CD14-positive monocyte (primary cell): ENCODE results near the gene CTCF. TPM values are rescaled to one million over a fixed set of nuclear protein-coding genes. Genes with fewer than 3 reads are reported as not detected.

Experiments
- DNase-seq, 3 donors: peaks; one replicate each; pipeline ENCODE4 v3.0.0-alpha.2; 2011 to 2022
- H2AFZ ChIP-seq: 2 replicates; pipeline ENCODE4 v1.6.0; 2012; ENCODE audit warnings: mild to moderate bottlenecking, low read depth, low read length, inconsistent platforms; ENCODE audit not compliant: insufficient read depth, poor library complexity, severe bottlenecking
- H3K27ac ChIP-seq, 2 donors: 1 replicate in 1 of 2; 2 replicates in 1 of 2; pipeline ENCODE4 v1.5.1; 2012 to 2013; ENCODE audit warnings: low read length in 2 of 2, control low read depth in 1 of 2, inconsistent platforms in 1 of 2, low read depth in 1 of 2, mild to moderate bottlenecking in 1 of 2
- H3K27me3 ChIP-seq, 2 donors: one replicate each; pipeline versions ENCODE4 v1.6.0 to v1.6.1; 2011 to 2013; ENCODE audit warnings: low read length in 2 of 2; ENCODE audit not compliant: control insufficient read depth in 2 of 2, insufficient read depth in 2 of 2
- H3K36me3 ChIP-seq, 2 donors: replicated peaks in 1 of 2; 1 replicate in 1 of 2; 2 replicates in 1 of 2; pipeline versions ENCODE4 v1.5.1 to v1.6.1; 2012 to 2013; ENCODE audit warnings: low read length in 2 of 2, control low read depth in 1 of 2, inconsistent platforms in 1 of 2, mild to moderate bottlenecking in 1 of 2; ENCODE audit not compliant: insufficient read depth in 2 of 2, control insufficient read depth in 1 of 2
- H3K4me1 ChIP-seq, 2 donors: 1 replicate in 1 of 2; 2 replicates in 1 of 2; pipeline versions ENCODE4 v1.5.1 to v1.6.1; 2012 to 2013; ENCODE audit warnings: low read length in 2 of 2, control low read depth in 1 of 2, inconsistent platforms in 1 of 2, mild to moderate bottlenecking in 1 of 2, moderate library complexity in 1 of 2; ENCODE audit not compliant: insufficient read depth in 2 of 2, control insufficient read depth in 1 of 2
- H3K4me2 ChIP-seq: replicated peaks from 2 replicates; pipeline ENCODE3; 2012; ENCODE audit warnings: low read length, moderate library complexity, mild to moderate bottlenecking; ENCODE audit not compliant: poor library complexity, severe bottlenecking; ENCODE audit errors: extremely low read depth
- H3K4me3 ChIP-seq, 3 experiments: fragments of 200-600 bp in 1 of 3; sonication (generic) in 1 of 3; replicated peaks in 1 of 3; 1 replicate in 2 of 3; 2 replicates in 1 of 3; pipeline ENCODE4 v1.5.1; 2011 to 2013; ENCODE audit warnings: low read length in 3 of 3, mild to moderate bottlenecking in 3 of 3, control low read depth in 2 of 3, low read depth in 2 of 3, inconsistent platforms in 1 of 3, moderate library complexity in 1 of 3
- H3K79me2 ChIP-seq: 2 replicates; pipeline ENCODE4 v1.6.0; 2012; ENCODE audit warnings: mild to moderate bottlenecking, control low read depth, inconsistent platforms, low read length, moderate library complexity; ENCODE audit not compliant: insufficient read depth
- H3K9ac ChIP-seq: 2 replicates; pipeline ENCODE4 v1.6.0; 2017; ENCODE audit warnings: low read length, mild to moderate bottlenecking; ENCODE audit not compliant: insufficient read depth, poor library complexity, severe bottlenecking
- H3K9me3 ChIP-seq, 2 donors: replicated peaks in 1 of 2; 1 replicate in 1 of 2; 2 replicates in 1 of 2; pipeline versions ENCODE4 v1.5.1 to v1.6.1; 2012 to 2013; ENCODE audit warnings: low read length in 2 of 2, control low read depth in 1 of 2; ENCODE audit not compliant: control insufficient read depth in 1 of 2, insufficient read depth in 1 of 2
- H4K20me1 ChIP-seq: 2 replicates; pipeline ENCODE4 v1.6.0; 2012; ENCODE audit warnings: mild to moderate bottlenecking, low read length, control low read depth, moderate library complexity; ENCODE audit not compliant: insufficient read depth
- H3K27ac Mint-ChIP-seq, 7 donors: one replicate each; pipeline ENCODE4 v1.8.0; 2020; ENCODE audit warnings: mild to moderate bottlenecking in 7 of 7, mixed read lengths in 7 of 7, moderate library complexity in 6 of 7, inconsistent platforms in 2 of 7
- H3K27me3 Mint-ChIP-seq, 3 donors: one replicate each; pipeline ENCODE4 v1.8.0; 2021 to 2022; ENCODE audit warnings: low read depth in 3 of 3, mild to moderate bottlenecking in 3 of 3, mixed read lengths in 3 of 3, moderate library complexity in 3 of 3, inconsistent platforms in 1 of 3
- H3K36me3 Mint-ChIP-seq, 2 donors: one replicate each; pipeline ENCODE4 v1.8.0; 2020; ENCODE audit warnings: mixed read lengths in 2 of 2, inconsistent platforms in 1 of 2, mild to moderate bottlenecking in 1 of 2
- H3K4me1 Mint-ChIP-seq: one replicate; pipeline ENCODE4 v1.8.0; 2020; ENCODE audit warnings: mild to moderate bottlenecking, mixed read lengths
- H3K4me3 Mint-ChIP-seq, 2 donors: one replicate each; pipeline ENCODE4 v1.8.0; 2020; ENCODE audit warnings: mild to moderate bottlenecking in 2 of 2, mixed read lengths in 2 of 2, moderate library complexity in 1 of 2
- H3K9me3 Mint-ChIP-seq, 7 donors: one replicate each; pipeline ENCODE4 v1.8.0; 2020 to 2022; ENCODE audit warnings: mixed read lengths in 7 of 7, mild to moderate bottlenecking in 6 of 7, moderate library complexity in 6 of 7, inconsistent platforms in 2 of 7
- CTCF ChIP-seq: fragments of 200-600 bp; IDR thresholded peaks from one replicate; pipeline ENCODE4 v1.8.0; 2022; ENCODE audit warnings: antibody characterized with exemption, mild to moderate bottlenecking
- WGBS: methylation state at CpG from one replicate; pipeline ENCODE4 v1.1.5; 2013; ENCODE audit warnings: missing lambda C conversion rate; ENCODE audit not compliant: insufficient coverage; 5-methylcytosine and 5-hydroxymethylcytosine counted together
- intact Hi-C, 2 donors: fragments of 100-400 bp; cut with micrococcal nuclease; formaldehyde crosslinking; loops; one replicate each; pipeline versions ENCODE4 v1.15.0 to v1.15.1; 2023
- polyA plus RNA-seq, 3 donors: library from polyadenylated mRNA; depleted of rRNA in 1 of 3; unstranded in 2 of 3; stranded (reverse) in 1 of 3; fragments of 300-500 nt in 2 of 3; fragments of >200 nt in 1 of 3; fragmentation: Illumina TruSeq in 2 of 3; gene quantifications; 1 replicate in 2 of 3; 2 replicates in 1 of 3; pipeline ENCODE4 v1.2.3, GENCODE V29; 2012 to 2021

Gene CTCF
- polyA plus RNA-seq, 3 donors: 8.4 to 29.9 (median 17.7) TPM

- Histone ChIP-seq H3K27ac (no peak overlapping the region), H3K36me3 (peaks cover 0 to 4% of the 10 kb centered on the region in 2 donors), H3K79me2 (no peaks in the 10 kb centered on the region), H3K4me1 (peaks cover 2 to 5% of the 10 kb centered on the region in 2 donors), H3K9ac (no peak overlapping the region), H2AFZ (no peak overlapping the region), H3K4me3 (no peak overlapping the region), H3K9me3 (no peaks in the 10 kb centered on the region), H4K20me1 (no peaks in the 10 kb centered on the region), H3K4me2 (no peak overlapping the region), H3K27me3 (no peaks in the 10 kb centered on the region)
- no peak overlapping the region for H3K4me3 Mint-ChIP-seq
- H3K9me3 Mint-ChIP-seq: peaks cover 0 to 1% (median 0%) of the 10 kb centered on the region in 7 donors
- peaks cover 2 to 5% (median 5%) of the 10 kb centered on the region in 3 donors for H3K27me3 Mint-ChIP-seq
- H3K27ac Mint-ChIP-seq: no peak overlapping the region
- intact Hi-C loops: no loop called here
- peak in 1 of 3 donors; percentile 2 for DNase-seq
- H3K36me3 Mint-ChIP-seq: peaks cover 7 to 14% of the 10 kb centered on the region in 2 donors
- TF ChIP-seq CTCF: no peak
- H3K4me1 Mint-ChIP-seq: peaks cover 4% of the 10 kb centered on the region
- WGBS: 97% methylated on average over 16 of the region's 25 CpGs
Observed at GRCh38 chr16:67653789-67654402, 91.6 kb downstream of the CTCF start.

GRCh38 chr16:67654403-67654911 lies 92.1 kb downstream of the CTCF start:
- Histone ChIP-seq H3K4me2 (no peak overlapping the region), H3K36me3 (peaks cover 0 to 4% of the 10 kb centered on the region in 2 donors), H3K4me3 (no peak overlapping the region), H3K9me3 (no peaks in the 10 kb centered on the region), H3K9ac (no peak overlapping the region), H4K20me1 (no peaks in the 10 kb centered on the region), H3K79me2 (peaks cover 5% of the 10 kb centered on the region), H3K4me1 (peaks cover 8 to 11% of the 10 kb centered on the region in 2 donors), H3K27me3 (no peaks in the 10 kb centered on the region), H2AFZ (no peak overlapping the region), H3K27ac (no peak overlapping the region)
- H3K27me3 Mint-ChIP-seq: peaks cover 2 to 5% (median 5%) of the 10 kb centered on the region in 3 donors
- WGBS: 95% methylated on average over 26 of the region's 30 CpGs
- H3K36me3 Mint-ChIP-seq: peaks cover 7 to 14% of the 10 kb centered on the region in 2 donors
- H3K4me3 Mint-ChIP-seq: no peak overlapping the region
- H3K4me1 Mint-ChIP-seq: peaks cover 9% of the 10 kb centered on the region
- intact Hi-C loops: no loop called here
- H3K9me3 Mint-ChIP-seq: no peaks in the 10 kb centered on the region
- DNase-seq: peak in 1 of 3 donors; percentile 4
- H3K27ac Mint-ChIP-seq: no peak overlapping the region
- no peak for TF ChIP-seq CTCF
